Measurements from ENCODE around the gene LEPROT. TPM values are rescaled to one million over a fixed set of nuclear protein-coding genes. Genes with fewer than 3 reads are reported as not detected.
A peak's percentile ranks its signal among the peaks of the same experiment; 100 is the strongest.

Gene LEPROT
- total and polyA plus RNA-seq, 8 donors: 16.9 to 45.5 (median 30.3) TPM

- peak in 3 of 6 donors; percentile 18 to 45 (median 28) for DNase-seq
- intact Hi-C loops (cut with DNase I): no loop called here
- no peaks in the 10 kb centered on the region for H3K36me3 ChIP-seq
- FAIRE-seq: no peak
- no peak overlapping the region for H3K27ac ChIP-seq
- H3K9me3 ChIP-seq: no peaks in the 10 kb centered on the region
- 47 to 53% methylated on average over 8 of the region's 8 CpGs for WGBS, 2 donors
- no peaks in the 10 kb centered on the region for H3K27me3 ChIP-seq
- H3K4me3 ChIP-seq: no peak overlapping the region
- ATAC-seq: peak; percentile 91 to 99 (median 95)
- peaks cover 16 to 19% (median 19%) of the 10 kb centered on the region in 3 donors for H3K4me1 ChIP-seq
- TF ChIP-seq, protein P1, sequence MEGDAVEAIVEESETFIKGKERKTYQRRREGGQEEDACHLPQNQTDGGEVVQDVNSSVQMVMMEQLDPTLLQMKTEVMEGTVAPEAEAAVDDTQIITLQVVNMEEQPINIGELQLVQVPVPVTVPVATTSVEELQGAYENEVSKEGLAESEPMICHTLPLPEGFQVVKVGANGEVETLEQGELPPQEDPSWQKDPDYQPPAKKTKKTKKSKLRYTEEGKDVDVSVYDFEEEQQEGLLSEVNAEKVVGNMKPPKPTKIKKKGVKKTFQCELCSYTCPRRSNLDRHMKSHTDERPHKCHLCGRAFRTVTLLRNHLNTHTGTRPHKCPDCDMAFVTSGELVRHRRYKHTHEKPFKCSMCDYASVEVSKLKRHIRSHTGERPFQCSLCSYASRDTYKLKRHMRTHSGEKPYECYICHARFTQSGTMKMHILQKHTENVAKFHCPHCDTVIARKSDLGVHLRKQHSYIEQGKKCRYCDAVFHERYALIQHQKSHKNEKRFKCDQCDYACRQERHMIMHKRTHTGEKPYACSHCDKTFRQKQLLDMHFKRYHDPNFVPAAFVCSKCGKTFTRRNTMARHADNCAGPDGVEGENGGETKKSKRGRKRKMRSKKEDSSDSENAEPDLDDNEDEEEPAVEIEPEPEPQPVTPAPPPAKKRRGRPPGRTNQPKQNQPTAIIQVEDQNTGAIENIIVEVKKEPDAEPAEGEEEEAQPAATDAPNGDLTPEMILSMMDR (IDR thresholded peaks at IDR 0.05): no peak
Observed at GRCh38 chr1:65483993-65484754, 63.7 kb downstream of the LEPROT start.

Other genes starting within 250 kb of the LEPROT start
- 1 to 10 TPM in 5 of 6 donors, under 1 TPM in 1; 0.88 to 2.8 (median 1.9) TPM for gene DNAJC6, start 111.1 kb upstream of the LEPROT start, total RNA-seq
- gene DNAJC6, start 111.1 kb upstream of the LEPROT start, polyA plus RNA-seq: 1 to 10 TPM in 1 of 2 donors, under 1 TPM in 1; 0.46 to 4.3 TPM
- gene LEPR, start within 50 bp of the LEPROT start, total RNA-seq: 1 to 10 TPM; 1.3 to 5.1 (median 2.6) TPM
- gene LEPR, start within 50 bp of the LEPROT start, polyA plus RNA-seq: 1 to 10 TPM in 1 of 2 donors, under 1 TPM in 1; 0.95 to 4.4 TPM

Measured in pancreas (tissue), 10 donors.